SU-DHL-6 (cell line): ENCODE data around the gene CFAP74.

Experiments used
- H2AFZ ChIP-seq: fragments of 200-600 bp; sonication (generic); 2 replicates; pipeline ENCODE4 v1.6.1; 2014; ENCODE audit warnings: low read depth, mild to moderate bottlenecking, moderate library complexity, mixed read lengths, antibody characterized with exemption, low read length; ENCODE audit not compliant: severe bottlenecking
- H3F3A ChIP-seq: fragments of 200-600 bp; shearing (Covaris generic); 2 replicates; pipeline ENCODE4 v1.6.0; 2016; ENCODE audit warnings: antibody characterized with exemption, mild to moderate bottlenecking; ENCODE audit not compliant: insufficient read depth
- H3K27ac ChIP-seq: fragments of 200-600 bp; sonication (generic); 2 replicates; pipeline ENCODE4 v1.5.1; 2016; ENCODE audit warnings: low read depth, mild to moderate bottlenecking, low read length, moderate library complexity, mixed read lengths
- H3K27me3 ChIP-seq: fragments of 200-600 bp; sonication (generic), shearing (Covaris generic); 2 replicates; pipeline ENCODE4 v1.6.0; 2014; ENCODE audit warnings: mild to moderate bottlenecking, low read length
- H3K36me3 ChIP-seq: fragments of 200-600 bp; sonication (generic); 2 replicates; pipeline ENCODE4 v1.6.1; 2014; ENCODE audit warnings: mild to moderate bottlenecking, low read length, mixed read lengths
- H3K4me2 ChIP-seq: fragments of 300-600, 200-600 bp; shearing (Covaris generic), sonication (generic); 2 replicates; pipeline ENCODE4 v1.6.0; 2014; ENCODE audit warnings: low read length, low read depth, mild to moderate bottlenecking; ENCODE audit not compliant: poor library complexity, severe bottlenecking
- H3K4me3 ChIP-seq: fragments of 200-600 bp; sonication (generic); 2 replicates; pipeline ENCODE4 v1.5.1; 2014; ENCODE audit warnings: antibody characterized with exemption, low read length, mild to moderate bottlenecking, mixed read lengths; ENCODE audit not compliant: insufficient read depth, poor library complexity, severe bottlenecking
- H3K79me2 ChIP-seq: fragments of 200-600 bp; sonication (generic); 2 replicates; pipeline ENCODE4 v1.6.1; 2014; ENCODE audit warnings: mild to moderate bottlenecking, low read length, moderate library complexity; ENCODE audit not compliant: insufficient read depth
- H3K9ac ChIP-seq: fragments of 200-600 bp; sonication (generic); 2 replicates; pipeline ENCODE4 v1.7.0; 2014; ENCODE audit warnings: mild to moderate bottlenecking, low read length
- H3K9me2 ChIP-seq: fragments of 200-600 bp; sonication (generic); replicated peaks from 2 replicates; pipeline ENCODE4 v1.6.1; 2014; ENCODE audit warnings: low read length; ENCODE audit not compliant: insufficient read depth
- H3K9me3 ChIP-seq: fragments of 200-600 bp; sonication (generic); 2 replicates; pipeline ENCODE4 v1.6.1; 2014; ENCODE audit warnings: low read length, mixed read lengths; ENCODE audit not compliant: insufficient read depth
- H4K20me1 ChIP-seq: fragments of 200-600 bp; sonication (generic); 2 replicates; pipeline ENCODE4 v1.6.1; 2014; ENCODE audit warnings: low read depth, mild to moderate bottlenecking, antibody characterized with exemption, low read length, moderate library complexity, mixed read lengths
- EZH2phosphoT487 ChIP-seq: fragments of 200-600 bp; sonication (generic), shearing (Covaris generic); conservative IDR thresholded peaks from 2 replicates; pipeline ENCODE4 v1.6.1; 2018; ENCODE audit warnings: mild to moderate bottlenecking, antibody characterized with exemption, low read length, moderate library complexity, mixed read lengths
- TF ChIP-seq, protein P1 (sequence below): fragments of 200-600 bp; sonication (generic); IDR thresholded peaks from one replicate; pipeline ENCODE4 v1.5.1; 2017; ENCODE audit warnings: antibody characterized with exemption, mild to moderate bottlenecking, low read length, moderate library complexity; ENCODE audit not compliant: insufficient read depth, poor library complexity, severe bottlenecking

The CFAP74 gene

DNA sequence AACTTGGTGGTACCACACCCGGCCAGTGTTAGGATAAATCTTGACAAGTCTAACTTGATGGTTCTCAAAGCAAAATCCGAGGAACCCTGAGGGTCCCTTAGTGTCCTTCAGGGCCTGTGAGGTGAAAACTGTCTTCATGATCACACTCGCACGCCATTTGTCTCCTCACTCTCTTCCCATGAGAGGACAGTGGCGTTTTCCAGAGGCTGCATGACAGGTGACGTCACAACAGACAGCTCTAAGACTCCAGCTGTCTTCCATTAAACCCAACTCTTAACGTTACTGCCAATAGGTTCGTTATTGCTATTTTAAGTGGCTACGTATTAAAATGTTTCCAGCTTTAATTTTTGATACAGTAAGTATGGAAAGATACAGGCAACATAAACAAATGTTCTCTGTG lies 13.8 kb downstream of the CFAP74 start:
- no peak overlapping the region for H3K4me2 ChIP-seq
- H3K27me3 ChIP-seq = no peaks in the 10 kb centered on the region

DNA sequence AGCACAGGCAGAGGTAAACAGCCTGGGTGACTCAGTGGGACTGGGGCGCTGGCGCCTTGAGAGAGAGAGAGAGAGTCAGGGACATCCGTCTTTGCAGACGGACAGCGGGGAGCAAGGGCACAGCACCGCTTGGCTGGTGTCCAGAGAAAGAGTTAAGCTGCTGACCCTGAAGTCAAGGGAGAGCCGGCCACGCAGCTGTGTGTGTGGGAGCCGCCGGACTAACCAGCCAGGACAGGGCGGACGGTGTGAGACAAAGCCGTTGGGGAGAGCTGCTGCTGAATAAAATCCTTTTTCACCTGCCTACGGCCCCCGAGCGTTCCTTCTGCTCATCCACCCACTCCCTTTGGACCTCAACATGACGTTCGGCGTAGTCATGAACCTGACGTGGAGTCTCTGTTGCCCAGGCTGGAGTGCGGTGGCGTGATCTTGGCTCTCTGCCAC lies 14.5 kb downstream of the CFAP74 start:
- TF ChIP-seq EZH2phosphoT487 = no peak
- TF ChIP-seq, protein P1, sequence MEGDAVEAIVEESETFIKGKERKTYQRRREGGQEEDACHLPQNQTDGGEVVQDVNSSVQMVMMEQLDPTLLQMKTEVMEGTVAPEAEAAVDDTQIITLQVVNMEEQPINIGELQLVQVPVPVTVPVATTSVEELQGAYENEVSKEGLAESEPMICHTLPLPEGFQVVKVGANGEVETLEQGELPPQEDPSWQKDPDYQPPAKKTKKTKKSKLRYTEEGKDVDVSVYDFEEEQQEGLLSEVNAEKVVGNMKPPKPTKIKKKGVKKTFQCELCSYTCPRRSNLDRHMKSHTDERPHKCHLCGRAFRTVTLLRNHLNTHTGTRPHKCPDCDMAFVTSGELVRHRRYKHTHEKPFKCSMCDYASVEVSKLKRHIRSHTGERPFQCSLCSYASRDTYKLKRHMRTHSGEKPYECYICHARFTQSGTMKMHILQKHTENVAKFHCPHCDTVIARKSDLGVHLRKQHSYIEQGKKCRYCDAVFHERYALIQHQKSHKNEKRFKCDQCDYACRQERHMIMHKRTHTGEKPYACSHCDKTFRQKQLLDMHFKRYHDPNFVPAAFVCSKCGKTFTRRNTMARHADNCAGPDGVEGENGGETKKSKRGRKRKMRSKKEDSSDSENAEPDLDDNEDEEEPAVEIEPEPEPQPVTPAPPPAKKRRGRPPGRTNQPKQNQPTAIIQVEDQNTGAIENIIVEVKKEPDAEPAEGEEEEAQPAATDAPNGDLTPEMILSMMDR = no peak
- Histone ChIP-seq H2AFZ (no peak overlapping the region), H3K36me3 (no peaks in the 10 kb centered on the region), H3K9ac (no peak overlapping the region), H3K27ac (no peak overlapping the region), H3K27me3 (no peaks in the 10 kb centered on the region), H4K20me1 (no peaks in the 10 kb centered on the region), H3K9me3 (no peaks in the 10 kb centered on the region), H3F3A (no peaks in the 10 kb centered on the region), H3K4me3 (no peak overlapping the region), H3K9me2 (no peaks in the 10 kb centered on the region), H3K4me2 (no peak overlapping the region), H3K79me2 (no peaks in the 10 kb centered on the region)

More for the DNA sequence above, 13.8 kb downstream of the CFAP74 start:
- H3F3A ChIP-seq = no peaks in the 10 kb centered on the region
- H3K9me3 ChIP-seq = no peaks in the 10 kb centered on the region
- H3K4me3 ChIP-seq = no peak overlapping the region
- no peak overlapping the region for H2AFZ ChIP-seq
- TF ChIP-seq, protein P1 = no peak
- no peak for TF ChIP-seq EZH2phosphoT487
- H3K27ac ChIP-seq = no peak overlapping the region
- H3K9ac ChIP-seq = no peak overlapping the region
- H3K36me3 ChIP-seq = no peaks in the 10 kb centered on the region
- H4K20me1 ChIP-seq = no peaks in the 10 kb centered on the region
- H3K79me2 ChIP-seq = no peaks in the 10 kb centered on the region
- H3K9me2 ChIP-seq = no peaks in the 10 kb centered on the region

DNA sequence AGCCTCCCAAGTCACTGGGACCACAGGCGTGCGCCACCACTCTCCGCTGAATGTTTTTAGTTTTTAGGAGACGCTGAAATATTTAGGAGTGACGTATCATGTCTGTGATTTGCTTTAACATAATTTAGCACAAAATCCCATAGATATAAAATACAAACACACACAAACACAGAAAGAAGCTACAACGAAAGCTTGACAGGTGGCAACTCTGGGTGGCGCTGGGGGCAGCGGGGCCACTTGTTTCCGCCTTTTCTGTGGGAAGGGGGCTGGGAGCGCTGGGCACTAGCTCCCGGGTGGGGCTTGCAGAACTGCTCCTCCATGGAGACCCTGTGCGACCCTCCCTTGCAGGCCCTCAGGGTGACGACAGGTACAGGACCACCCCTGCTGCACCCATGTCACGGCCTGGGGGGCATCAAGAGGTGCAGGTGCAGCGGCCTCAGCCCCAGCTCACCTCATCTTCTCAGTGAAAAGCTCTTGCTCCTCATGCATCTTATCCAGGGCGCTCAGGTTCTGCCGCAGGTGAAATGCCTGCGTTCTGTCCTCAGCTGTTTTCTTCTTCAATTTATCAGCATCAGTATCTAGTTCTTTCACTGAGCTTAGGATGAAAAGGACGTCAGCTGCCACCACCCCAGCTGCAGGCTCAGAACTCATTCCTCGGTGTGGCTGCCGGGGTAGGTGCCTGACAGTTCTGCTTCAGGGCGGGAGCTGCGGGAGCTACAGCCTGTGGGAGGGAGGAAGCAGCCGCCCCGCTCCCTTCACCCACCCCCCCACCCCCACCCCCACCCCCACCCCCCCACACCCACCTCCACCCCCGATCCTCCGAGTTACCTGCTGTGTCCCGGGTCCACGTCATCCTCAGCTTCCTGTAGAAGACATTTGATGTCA lies 15.3 kb downstream of the CFAP74 start:
- no peak overlapping the region for H2AFZ ChIP-seq
- H3K9ac ChIP-seq = no peak overlapping the region
- no peaks in the 10 kb centered on the region for H3K9me3 ChIP-seq
- H3F3A ChIP-seq = no peaks in the 10 kb centered on the region
- no peaks in the 10 kb centered on the region for H3K9me2 ChIP-seq
- H3K79me2 ChIP-seq = no peaks in the 10 kb centered on the region
- no peak overlapping the region for H3K27ac ChIP-seq
- H3K27me3 ChIP-seq = no peaks in the 10 kb centered on the region
- H3K4me2 ChIP-seq = no peak overlapping the region
- no peaks in the 10 kb centered on the region for H3K36me3 ChIP-seq
- no peak overlapping the region for H3K4me3 ChIP-seq
- H4K20me1 ChIP-seq = no peaks in the 10 kb centered on the region
- no peak for TF ChIP-seq EZH2phosphoT487
- TF ChIP-seq, protein P1 = no peak
